Glomerular visceral epithelial cell (primary cell): Measurements from ENCODE around the gene CMTR1.

Experiments
- DNase-seq: peaks from one replicate; pipeline ENCODE4 v3.0.0-alpha.2; 2016; ENCODE audit errors: extremely low spot score

CMTR1 gene

GRCh38 chr6:37479266-37479854 is 46.3 kb downstream of the CMTR1 start:
- no peak for DNase-seq

GRCh38 chr6:37480118-37480736 is 47.2 kb downstream of the CMTR1 start:
- no peak for DNase-seq

- DNase-seq: no peak
These were observed 48.0 kb downstream of the CMTR1 start for GRCh38 chr6:37480951-37481534.

- DNase-seq: no peak
These were observed 48.9 kb downstream of the CMTR1 start for GRCh38 chr6:37481711-37482605.

- DNase-seq: no peak
These were observed 49.7 kb downstream of the CMTR1 start for GRCh38 chr6:37482606-37483251.

GRCh38 chr6:37483252-37483901 is 50.4 kb downstream of the CMTR1 start:
- DNase-seq: no peak

GRCh38 chr6:37483917-37484785 is 51.1 kb downstream of the CMTR1 start:
- DNase-seq: peak; percentile 58

- no peak for DNase-seq
These were observed 51.8 kb downstream of the CMTR1 start for GRCh38 chr6:37484786-37485170.

GRCh38 chr6:37485291-37485702 is 52.3 kb downstream of the CMTR1 start:
- no peak for DNase-seq

- no peak for DNase-seq
These were observed 53.3 kb downstream of the CMTR1 start for GRCh38 chr6:37486121-37486839.

GRCh38 chr6:37487591-37488380 is 54.8 kb downstream of the CMTR1 start:
- DNase-seq: no peak

- DNase-seq: no peak
These were observed 55.5 kb downstream of the CMTR1 start for GRCh38 chr6:37488476-37488875.

GRCh38 chr6:37489697-37490336 is 56.8 kb downstream of the CMTR1 start:
- DNase-seq: peak; percentile 17

GRCh38 chr6:37490536-37491170 is 57.6 kb downstream of the CMTR1 start:
- no peak for DNase-seq

GRCh38 chr6:37491171-37491829 is 58.3 kb downstream of the CMTR1 start:
- no peak for DNase-seq

GRCh38 chr6:37491830-37492208 is 58.8 kb downstream of the CMTR1 start:
- DNase-seq: no peak

GRCh38 chr6:37492236-37492972 is 59.4 kb downstream of the CMTR1 start:
- DNase-seq: no peak
